HG02798 (cell line): ENCODE measurements around the gene CAP1.
"Not testable (repeated sequence)": the region's sequence is repeated elsewhere in the genome, so short reads cannot be mapped to it uniquely, and the experiment has no call there.

ENCODE experiments used
- ATAC-seq: cut with Tn5 transposase; IDR thresholded peaks from one replicate; pipeline ENCODE4 v1.9.1; 2021; ENCODE audit warnings: mild to moderate bottlenecking; ENCODE audit not compliant: unreplicated experiment, poor library complexity

The CAP1 gene

DNA sequence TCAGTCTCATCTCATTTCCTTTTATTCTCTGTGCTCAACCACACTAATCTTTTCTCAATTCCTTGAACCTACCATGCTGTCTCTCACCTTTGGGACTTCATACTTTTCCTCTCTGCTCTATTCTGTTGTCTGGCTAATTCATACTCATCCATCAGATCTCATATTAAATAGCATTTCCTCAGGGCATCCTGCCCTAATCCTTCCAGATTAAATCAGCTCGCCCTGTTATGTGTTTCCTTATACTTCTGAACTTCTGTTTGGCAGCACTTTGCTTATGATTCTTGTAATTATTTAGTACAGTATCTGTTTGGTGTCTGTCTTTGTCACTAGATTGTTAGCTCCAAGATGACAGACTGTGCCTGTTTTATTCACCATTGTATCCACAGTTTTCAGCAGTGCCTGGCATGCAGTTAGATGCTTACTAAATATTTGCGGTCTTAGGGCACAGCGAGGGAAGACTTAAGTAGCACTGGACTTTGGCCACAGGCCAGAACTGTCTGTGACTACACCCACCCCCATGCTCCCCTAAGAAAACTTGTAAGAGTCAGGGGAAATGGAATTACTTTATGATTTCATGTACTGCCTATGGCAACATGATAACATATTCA lies 9.9 kb upstream of the CAP1 start:
- ATAC-seq: no peak

DNA sequence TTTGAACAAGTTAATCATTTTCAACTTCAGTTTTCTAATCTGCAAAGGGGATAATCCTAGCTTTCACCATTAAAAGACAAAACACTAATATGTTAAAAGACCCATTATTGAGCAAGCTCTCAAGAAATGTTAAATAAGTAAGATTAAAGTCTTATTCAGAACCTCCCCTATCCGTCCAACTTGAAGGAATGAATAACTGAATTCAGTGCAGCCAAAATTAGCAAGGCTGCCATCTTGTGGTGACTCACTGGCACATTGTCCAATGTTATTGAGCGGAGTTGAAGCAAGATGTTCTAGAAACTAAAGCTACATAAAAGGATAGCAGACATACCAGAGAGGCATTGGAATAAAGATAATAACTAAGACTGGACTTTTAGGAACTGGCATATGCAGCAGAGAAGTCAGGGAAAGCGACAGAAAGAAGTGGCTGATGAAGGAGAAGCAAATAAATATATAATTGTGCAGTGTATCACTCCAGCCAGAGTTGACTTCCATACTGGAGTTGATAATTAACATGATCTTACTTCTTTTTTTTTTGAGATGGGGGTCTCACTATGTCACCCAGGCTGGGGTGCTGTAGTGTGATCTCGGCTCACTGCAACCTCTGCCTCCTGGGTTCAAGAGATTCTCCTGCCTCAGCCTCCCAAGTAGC lies 8.2 kb upstream of the CAP1 start:
- ATAC-seq: no peak

DNA sequence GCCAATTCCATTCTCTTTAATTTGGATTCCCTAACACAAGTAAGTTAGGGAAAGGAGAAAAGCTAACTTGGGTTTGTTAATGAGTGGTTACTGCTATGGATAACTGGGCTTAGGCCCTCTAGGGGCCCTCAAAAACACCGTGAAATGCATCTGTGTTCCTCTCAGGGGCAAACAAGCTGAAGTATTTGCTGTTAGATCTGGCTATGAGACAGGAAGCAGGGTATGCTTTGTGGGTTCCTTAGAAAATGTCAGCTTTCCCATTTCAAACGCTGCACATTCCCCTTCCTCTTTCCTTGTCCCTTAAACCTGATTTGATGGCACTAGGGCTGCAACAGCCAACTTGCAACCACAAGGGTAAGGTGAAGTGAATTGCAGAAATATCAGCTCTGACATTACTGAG lies 5.7 kb upstream of the CAP1 start:
- ATAC-seq: no peak

DNA sequence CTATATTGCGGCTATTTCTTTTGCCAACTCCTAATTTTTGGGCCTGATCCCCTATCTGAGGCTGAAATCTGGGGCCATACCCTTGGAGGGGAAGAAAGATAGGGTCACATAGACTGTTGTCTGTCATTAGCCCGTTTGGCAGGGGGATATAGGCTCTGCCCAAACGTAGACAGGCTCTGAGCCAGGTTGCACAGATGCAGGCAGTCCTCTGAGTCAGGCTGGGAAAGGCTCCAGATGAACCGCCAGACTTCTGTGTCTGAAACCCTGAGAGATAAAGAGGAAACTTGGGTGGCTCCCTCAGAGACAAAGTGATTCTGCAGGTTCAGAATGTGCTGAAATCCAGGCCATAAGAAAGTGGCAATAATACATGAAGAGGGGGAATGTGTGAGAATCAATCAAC lies 4.0 kb upstream of the CAP1 start:
- ATAC-seq: no peak

DNA sequence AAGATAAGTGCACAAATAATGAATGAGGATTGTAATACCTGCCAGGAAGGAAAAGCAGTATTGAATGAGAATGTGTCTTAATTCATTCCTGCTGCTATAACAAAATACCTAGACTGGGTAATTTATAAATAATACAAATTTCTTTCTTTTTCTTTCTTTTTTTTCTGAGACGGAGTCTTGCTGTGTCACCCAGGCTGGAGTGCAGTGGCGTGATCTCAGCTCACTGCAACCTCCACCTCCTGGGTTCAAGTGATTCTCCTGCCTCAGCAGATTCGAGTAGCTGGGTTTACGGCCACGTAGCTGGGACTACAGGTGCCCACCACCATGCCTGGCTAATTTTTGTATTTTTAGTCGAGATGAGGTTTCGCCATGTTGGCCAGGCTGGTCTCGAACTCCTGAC lies 3.3 kb upstream of the CAP1 start:
- not testable (repeated sequence) for ATAC-seq

DNA sequence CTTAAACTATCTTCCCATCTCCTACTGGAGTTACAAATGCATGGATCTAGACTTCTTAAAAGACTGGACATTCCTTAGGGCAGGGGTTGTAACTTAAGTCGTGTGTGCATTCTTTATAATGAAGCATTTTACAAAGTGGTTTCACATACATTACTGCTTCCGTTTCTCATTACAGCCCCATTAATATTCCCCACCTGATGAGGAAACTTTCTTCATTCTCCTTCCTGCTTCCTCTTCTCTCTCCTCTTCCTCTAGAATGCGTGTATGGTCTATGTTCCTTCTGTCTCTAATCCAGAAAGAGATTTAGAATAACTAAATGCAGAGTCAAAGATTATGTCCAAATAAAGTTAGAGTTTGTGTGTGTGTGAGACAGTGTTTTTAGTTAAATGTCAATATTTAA lies 1.8 kb upstream of the CAP1 start:
- ATAC-seq: no peak

DNA sequence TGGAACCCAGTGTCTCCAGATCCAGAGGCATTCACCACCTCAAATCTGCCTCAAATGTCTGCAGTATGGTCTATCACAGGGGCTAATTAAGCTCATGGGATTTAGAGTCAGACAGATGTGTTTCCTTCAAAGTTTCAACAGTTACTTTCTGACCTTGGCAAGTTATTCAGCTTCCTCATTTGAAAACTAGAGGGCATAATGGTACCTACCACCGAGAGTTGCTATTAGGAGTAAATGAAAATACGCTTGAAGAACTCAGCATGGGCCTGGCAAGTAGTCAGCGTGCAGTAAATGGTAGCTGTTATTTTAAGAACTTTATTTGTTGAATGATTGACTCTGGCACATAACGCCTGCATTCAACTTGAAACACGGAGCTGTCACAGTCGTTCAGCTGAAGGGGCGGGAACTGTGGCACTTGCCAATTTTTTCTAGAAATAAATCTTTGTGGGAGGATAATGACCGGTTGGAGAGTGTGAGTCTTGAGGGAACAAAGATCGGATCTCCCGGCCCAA lies 1.2 kb upstream of the CAP1 start:
- no peak for ATAC-seq

DNA sequence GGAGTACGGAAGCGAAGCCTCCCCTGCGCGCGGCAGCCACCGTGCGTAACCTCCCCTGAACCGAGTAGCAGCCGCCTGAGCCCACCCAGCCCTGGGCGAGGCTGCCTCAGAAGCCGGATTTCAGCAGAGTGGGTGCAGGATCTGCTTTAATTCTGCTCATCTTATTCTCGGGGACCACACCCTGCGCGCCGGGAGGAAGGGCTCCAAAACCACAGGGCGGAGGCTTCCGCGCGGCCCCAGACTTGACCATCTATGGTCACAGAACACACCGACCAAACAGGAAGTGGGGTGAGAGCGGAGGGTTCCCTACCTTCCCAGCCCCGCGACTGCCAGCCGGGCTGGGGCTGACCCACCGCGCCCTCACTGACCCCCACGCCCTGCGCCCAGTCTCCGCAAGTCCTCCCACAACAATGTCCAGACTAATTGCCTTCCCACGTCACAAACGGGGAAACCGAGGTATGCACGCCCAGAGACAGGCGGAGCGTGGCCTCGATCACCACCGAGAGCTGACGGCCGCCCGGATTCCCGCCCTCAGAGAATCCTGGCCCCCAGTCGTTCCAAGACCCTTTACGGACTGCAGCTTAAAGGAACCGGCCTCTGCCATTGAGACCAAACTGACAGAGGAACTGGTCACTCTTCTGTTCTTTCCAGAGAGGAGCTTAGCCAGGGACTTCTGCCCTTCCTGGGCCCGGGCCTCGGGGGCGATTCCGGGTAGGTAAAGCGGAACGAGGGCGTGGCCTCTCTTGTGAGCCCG lies 595 bp upstream of the CAP1 start:
- peak; percentile 64 for ATAC-seq

DNA sequence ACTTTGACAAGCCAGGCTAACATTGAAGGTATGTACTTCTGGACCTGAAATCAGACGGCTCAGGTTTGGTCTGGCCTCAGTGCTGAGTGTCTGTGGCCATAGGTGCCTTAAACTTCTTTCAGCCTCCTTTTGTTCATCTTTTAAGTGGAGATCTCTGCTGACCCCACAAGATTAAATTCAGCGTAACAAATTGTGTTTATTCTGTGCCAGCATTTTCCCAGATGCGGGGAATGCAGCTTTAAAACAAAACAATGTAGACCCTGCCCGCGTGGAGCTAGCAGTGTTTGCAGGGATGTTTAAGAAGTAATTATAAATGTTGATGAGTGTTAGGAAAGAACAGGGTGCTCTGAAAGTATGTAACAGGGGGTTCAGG lies 923 bp downstream of the CAP1 start:
- ATAC-seq: no peak

DNA sequence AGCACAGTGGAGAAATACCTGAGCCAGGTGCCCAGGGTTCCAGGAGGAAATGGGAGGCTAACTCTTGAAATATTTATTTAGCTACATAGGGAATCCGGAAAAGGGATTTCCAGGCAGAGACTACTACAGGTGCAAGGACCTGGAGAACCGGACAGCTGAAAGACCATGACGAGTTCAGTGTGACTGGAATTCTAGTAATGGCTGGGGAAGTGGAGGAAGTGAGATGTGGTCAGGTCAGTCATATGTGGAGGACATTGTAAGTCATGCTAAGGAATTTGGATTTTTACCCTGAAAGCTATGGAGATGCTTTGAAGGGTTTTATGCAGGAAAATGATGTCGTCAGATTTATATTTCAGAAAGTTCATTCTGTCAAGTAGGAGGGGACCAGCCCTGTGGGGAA lies 1.8 kb downstream of the CAP1 start:
- no peak for ATAC-seq

DNA sequence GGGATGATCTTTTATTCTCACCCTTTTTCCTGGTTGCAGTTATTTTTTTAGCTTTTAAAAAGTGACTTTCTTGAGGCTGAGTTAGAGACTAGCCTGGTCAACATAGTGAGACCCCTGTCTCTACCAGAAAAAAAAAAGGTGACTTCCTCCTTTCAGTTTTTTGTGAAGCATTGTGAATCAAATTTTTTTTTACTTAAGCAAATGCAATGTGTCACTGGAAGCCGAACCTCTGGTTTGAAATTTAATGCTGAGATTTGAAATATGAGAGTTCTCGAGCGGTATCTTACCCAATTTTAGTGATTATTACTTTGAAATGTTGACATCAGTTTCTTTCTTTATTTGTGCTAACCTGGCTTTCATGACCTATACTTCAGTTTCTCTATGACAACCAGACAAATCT lies 3.6 kb downstream of the CAP1 start:
- no peak for ATAC-seq

DNA sequence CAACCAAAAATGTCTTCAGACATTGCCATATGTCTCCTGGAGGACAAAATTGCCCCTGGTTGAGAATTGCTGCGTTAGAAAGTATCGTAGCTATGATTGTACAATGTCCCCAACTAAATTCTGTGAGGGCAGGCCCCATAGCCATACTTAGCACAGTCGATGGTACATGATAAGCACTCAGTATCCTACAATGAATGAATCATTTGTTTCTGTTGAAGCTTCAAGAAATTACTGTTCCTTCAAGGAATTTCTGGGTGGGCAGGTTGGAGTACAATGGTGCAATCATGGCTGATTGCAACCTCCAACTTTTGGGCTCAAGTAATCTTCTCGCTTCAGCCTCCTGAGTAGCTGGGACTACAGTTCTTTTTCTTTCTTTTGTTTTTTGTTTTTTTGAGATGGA lies 4.7 kb downstream of the CAP1 start:
- no peak for ATAC-seq

DNA sequence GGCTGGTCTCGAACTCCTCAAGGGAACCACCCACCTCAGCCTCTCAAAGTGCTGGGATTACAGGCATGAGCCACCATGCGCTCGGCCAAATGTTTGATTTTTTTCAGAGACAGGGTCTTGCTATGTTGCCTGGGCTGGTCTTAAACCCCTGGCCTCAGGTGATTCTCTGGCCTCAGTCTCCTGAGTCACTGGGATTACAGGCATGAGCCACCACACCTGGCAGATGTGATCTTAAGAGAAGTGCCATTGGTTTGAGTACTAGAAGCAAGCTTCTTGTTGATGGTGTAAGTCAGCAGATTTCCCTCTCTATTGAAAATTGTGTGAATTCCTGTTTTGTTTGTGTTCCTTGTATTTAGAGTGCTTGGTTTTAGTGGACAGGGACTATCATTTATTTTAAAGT lies 5.2 kb downstream of the CAP1 start:
- no peak for ATAC-seq

DNA sequence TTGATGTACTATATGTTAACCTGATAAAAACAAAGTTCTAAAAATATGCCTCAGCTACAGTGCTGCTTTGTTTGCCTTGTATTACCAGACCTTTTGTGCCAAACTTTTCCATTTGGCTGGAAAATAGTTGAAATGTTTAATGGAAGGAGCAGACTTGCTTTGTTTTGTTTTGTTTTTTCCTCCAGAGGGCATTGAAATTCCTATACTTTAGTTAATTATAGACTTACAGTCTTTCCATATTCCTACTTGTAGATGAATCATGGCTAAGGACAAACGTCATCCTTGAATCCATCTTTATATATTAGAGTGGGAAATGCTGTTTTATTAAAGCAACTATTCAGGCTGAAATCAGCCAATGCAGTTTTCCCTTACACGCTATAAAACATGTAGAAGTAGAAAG lies 6.7 kb downstream of the CAP1 start:
- ATAC-seq: no peak

DNA sequence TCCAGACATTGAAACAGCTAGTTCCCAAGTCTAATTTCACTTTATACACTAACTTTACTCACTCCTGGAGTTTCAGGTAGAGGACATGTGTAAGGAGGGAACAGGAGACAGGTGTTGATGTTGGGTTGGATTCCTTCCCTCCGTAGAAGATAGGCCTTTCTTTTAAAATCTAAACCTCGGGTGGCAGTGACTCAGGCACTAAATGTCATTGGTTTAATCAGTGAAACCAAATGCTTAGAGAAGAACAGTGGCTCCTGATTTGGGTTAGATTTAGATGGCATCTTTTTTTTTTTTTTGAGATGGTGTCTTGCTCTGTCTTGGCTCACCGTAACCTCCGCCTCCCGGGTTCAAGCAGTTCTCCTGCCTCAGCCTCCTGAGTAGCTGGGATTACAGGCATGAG lies 7.2 kb downstream of the CAP1 start:
- ATAC-seq: no peak

DNA sequence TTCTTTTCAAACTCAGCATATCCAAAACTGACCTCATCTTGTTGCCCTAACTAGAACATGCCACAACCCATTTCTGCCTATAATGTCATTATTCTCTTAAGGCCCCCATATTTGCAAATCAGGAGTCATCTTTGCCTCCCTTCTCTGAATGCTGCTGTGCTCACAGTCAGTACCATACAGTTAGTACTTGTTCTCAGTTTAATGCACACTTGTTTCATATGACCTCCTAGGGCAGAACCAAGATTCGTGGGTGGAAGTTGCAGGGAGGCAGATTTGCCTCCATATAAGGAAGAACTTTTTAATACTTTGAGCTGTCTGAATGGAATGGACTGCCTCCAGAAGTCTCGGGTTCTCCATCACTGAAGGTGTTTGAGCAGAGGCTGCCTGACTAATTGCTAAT lies 9.2 kb downstream of the CAP1 start:
- ATAC-seq: no peak

DNA sequence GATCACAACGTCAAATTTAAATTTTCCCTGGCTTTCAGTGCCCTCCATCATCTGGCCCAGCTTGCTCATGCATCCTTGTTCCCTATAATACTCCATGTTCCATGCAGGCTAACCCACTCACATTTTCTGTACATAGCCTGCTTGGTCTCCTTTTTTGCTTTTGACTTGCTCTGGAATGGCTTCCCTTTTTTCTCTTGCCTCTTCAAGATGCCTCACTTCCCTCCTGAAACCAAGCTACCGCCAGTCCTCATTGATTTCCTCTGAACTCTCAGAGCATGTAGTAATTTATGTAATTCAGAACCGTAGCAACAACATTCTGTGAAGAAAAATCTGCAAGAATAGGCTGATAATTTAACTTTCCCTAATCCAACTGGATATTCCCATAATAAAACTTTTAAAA lies 10.3 kb downstream of the CAP1 start:
- ATAC-seq: no peak

DNA sequence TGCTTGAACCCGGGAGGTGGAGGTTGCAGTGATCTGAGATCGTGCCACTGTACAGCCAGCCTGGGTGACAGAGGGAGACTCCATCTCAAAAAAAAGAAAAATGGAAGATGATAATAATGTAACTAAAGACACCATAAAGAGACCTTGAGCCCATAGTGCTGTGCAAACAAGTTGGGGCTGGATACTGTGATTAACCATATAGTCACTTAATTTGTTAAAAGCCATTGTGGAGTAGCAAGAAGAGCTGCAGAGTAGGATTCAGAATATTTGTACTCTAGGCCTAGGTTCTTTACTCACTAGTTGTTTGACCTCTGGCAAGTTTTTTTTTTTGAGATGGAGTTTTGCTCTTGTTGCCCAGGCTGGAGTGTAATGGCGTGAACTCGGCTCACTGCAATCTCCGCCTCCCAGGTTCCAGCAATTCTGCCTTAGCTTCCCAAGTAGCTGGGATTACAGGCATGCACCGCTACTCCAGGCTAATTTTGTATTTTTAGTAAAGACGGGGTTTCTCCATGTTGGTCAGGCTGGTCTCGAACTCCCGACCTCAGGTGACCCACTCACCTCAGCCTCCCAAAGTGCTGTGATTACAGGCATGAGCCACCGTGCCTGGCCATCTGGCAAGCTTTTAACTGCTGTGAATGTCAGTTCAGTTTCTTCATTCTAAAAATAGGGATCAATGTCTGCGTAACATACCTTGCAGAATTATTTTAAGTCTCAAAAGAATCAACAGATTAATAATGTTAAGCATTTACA lies 12.8 kb downstream of the CAP1 start:
- no peak for ATAC-seq

DNA sequence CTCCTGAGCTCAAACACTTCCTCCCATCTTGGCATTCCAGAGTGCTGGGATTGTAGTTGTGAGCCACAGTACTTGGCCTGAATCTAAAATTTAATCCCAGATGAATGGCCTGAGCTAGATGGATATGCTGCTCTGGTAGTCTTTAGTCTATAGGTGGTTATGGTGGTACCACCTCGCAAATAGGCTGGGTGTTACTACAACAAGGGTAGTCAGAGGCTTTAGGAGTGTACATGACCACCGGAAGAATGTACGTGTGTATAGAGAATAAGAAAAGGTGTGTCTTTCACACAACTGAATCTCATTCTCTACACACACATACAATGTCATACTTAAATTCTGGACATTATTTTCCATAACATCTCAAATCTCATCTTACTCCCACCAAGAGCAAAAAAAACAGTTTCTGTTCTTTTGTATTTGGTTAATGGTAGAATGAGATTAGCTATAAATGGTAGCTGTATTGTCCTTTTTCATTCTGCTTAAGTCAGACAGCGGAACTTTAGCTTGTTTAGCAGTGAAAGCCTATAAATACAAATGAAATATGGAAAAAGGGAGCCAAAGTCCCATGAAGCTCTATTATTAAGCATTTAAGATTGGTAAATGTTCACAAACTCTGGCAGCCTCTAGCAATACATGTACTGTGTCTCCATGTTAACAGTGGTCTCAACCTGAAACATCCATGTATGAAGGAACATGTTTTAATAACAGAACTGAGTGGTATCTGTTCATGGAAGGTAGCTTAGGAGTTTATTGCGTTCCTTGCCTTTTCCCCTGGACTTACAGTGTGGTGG lies 16.2 kb downstream of the CAP1 start:
- no peak for ATAC-seq

DNA sequence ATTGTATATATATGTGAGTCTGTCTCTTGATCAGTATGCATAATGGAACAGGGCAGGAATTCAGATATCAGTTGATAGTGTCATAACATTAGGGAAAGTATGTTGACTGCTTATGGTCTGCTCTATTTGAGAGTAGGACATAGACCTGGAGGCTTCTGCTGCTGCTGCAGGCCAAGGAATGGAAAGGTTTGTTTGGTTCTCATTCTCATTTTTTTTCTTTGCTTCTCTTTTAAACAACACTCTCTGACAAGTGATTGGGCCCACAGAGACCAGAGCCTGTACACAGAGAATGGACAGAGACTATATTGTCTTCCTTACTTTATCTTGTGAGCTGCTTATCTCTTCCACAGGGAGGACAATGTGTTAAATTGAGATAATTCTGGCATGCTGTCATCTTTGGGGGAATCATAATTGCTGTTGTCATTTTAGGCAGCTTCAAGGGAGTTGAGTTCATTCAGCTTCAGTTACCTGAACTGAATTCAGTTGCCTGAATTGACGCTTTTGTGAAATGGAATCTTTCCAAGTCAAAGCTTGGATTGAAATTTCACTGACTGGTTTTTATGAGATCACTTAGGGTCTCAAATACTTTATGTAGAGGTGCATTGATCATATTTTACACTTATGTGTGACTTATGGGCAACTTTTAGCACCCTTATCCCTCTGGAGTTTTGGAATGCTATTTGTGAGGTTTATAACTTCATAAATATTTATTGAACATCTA lies 16.9 kb downstream of the CAP1 start:
- no peak for ATAC-seq
